G401 (cell line): ENCODE measurements around the gene CHRNA10. TPM values are rescaled to one million over a fixed set of nuclear protein-coding genes. Genes with fewer than 3 reads are reported as not detected.

Experiments
- total RNA-seq: library from RNA; depleted of rRNA; stranded (reverse); fragments of >200 nt; shearing (Covaris generic); gene quantifications from 2 replicates; pipeline ENCODE4 v1.2.3, GENCODE V29; 2014; rRNA removed

Gene CHRNA10
- total RNA-seq, 1 experiment from 2014 or later, result 0.20 TPM

Other genes with a start within 250 kb of the CHRNA10 start
- gene ART5, start 29.4 kb downstream of the CHRNA10 start, total RNA-seq, result 3.8 and 8.5 TPM in 2 replicates
- gene ART1, start 26.3 kb downstream of the CHRNA10 start, total RNA-seq, result not detected in 2 replicates
- gene NUP98, start 126.2 kb upstream of the CHRNA10 start, total RNA-seq, result 115 and 150 TPM in 2 replicates
- gene PGAP2, start 137.2 kb upstream of the CHRNA10 start, total RNA-seq, result 11.9 and 15.1 TPM in 2 replicates
- 8.3 and 12.0 TPM in 2 replicates for gene RHOG, start 169.6 kb upstream of the CHRNA10 start, total RNA-seq
- gene STIM1, start 184.3 kb upstream of the CHRNA10 start, total RNA-seq, result 15.4 and 28.2 TPM in 2 replicates